Vagina (tissue), 2 donors: ENCODE results near the gene LY6G6C. TPM values are rescaled to one million over a fixed set of nuclear protein-coding genes. Genes with fewer than 3 reads are reported as not detected.

Source experiments
- DNase-seq, 2 donors: peaks; one replicate each; pipeline ENCODE4 v3.0.0-alpha.2; 2017; ENCODE audit errors: extremely low spot score in 2 of 2
- H3K27ac ChIP-seq: fragments of 200-600 bp; sonication (generic); one replicate; pipeline ENCODE4 v1.5.1; 2019
- H3K27me3 ChIP-seq: fragments of 200-600 bp; sonication (generic); one replicate; pipeline ENCODE4 v1.5.1; 2019
- H3K36me3 ChIP-seq, 2 donors: fragments of 200-600 bp; sonication (generic); one replicate each; pipeline ENCODE4 v1.5.1; 2017 to 2019
- H3K4me1 ChIP-seq: fragments of 200-600 bp; sonication (generic); one replicate; pipeline ENCODE4 v1.5.1; 2019
- H3K4me3 ChIP-seq, 2 donors: fragments of 200-600 bp; sonication (generic); 1 replicate in 1 of 2; 2 replicates in 1 of 2; pipeline ENCODE4 v1.5.1; 2016 to 2019
- H3K9me3 ChIP-seq: fragments of 200-600 bp; sonication (generic); one replicate; pipeline ENCODE4 v1.5.1; 2019
- POLR2A ChIP-seq, 2 donors: fragments of 450-650 bp; IDR thresholded peaks; one replicate each; pipeline ENCODE4 v1.6.1; 2017; ENCODE audit warnings: antibody characterized with exemption in 2 of 2, mild to moderate bottlenecking in 2 of 2, moderate library complexity in 2 of 2
- POLR2AphosphoS5 ChIP-seq, 2 donors: sonication (generic); formaldehyde crosslinking; IDR thresholded peaks; one replicate each; pipeline ENCODE4 v1.9.0; 2017; ENCODE audit warnings: antibody characterized with exemption in 2 of 2, mild to moderate bottlenecking in 2 of 2, low read depth in 1 of 2; ENCODE audit not compliant: insufficient read depth in 1 of 2
- intact Hi-C: fragments of 100-400 bp; cut with DNase I; formaldehyde crosslinking; loops from one replicate; pipeline ENCODE4 v1.15.1; 2023
- total RNA-seq: library from RNA; depleted of rRNA; stranded (reverse); fragments of >200 nt; gene quantifications from one replicate; pipeline ENCODE4 v1.2.3, GENCODE V29; 2016
- TF ChIP-seq, protein P1 (sequence below), 3 experiments: fragments of 450-650 bp in 2 of 3; fragments of 200-600 bp in 1 of 3; sonication (generic) in 1 of 3; IDR thresholded peaks; one replicate each; pipeline ENCODE4 v1.5.1; 2017 to 2019; ENCODE audit warnings: antibody characterized with exemption in 3 of 3, mild to moderate bottlenecking in 2 of 3, moderate library complexity in 2 of 3

Gene LY6G6C
- total RNA-seq, 1 donor from 2014 or later, result not detected

- no peaks in the 10 kb centered on the region for H3K27me3 ChIP-seq
- TF ChIP-seq POLR2A (IDR thresholded peaks at IDR 0.05) (peak in 1 of 2 donors; percentile 78), POLR2AphosphoS5 (IDR thresholded peaks at IDR 0.05; ENCODE audit: insufficient read depth in 1 of 2, low read depth in 1 of 2) (peak; percentile 72 to 94)
- TF ChIP-seq, protein P1, sequence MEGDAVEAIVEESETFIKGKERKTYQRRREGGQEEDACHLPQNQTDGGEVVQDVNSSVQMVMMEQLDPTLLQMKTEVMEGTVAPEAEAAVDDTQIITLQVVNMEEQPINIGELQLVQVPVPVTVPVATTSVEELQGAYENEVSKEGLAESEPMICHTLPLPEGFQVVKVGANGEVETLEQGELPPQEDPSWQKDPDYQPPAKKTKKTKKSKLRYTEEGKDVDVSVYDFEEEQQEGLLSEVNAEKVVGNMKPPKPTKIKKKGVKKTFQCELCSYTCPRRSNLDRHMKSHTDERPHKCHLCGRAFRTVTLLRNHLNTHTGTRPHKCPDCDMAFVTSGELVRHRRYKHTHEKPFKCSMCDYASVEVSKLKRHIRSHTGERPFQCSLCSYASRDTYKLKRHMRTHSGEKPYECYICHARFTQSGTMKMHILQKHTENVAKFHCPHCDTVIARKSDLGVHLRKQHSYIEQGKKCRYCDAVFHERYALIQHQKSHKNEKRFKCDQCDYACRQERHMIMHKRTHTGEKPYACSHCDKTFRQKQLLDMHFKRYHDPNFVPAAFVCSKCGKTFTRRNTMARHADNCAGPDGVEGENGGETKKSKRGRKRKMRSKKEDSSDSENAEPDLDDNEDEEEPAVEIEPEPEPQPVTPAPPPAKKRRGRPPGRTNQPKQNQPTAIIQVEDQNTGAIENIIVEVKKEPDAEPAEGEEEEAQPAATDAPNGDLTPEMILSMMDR (IDR thresholded peaks at IDR 0.05), result no peak
- DNase-seq, result no peak
These were observed 8.6 kb upstream of the LY6G6C start for GRCh38 chr6:31729979-31730630.

GRCh38 chr6:31729515-31729978, 8.0 kb upstream of the LY6G6C start:
- H3K4me3 ChIP-seq, result peak overlapping the region; percentile 82 to 94
- H3K27me3 ChIP-seq, result no peaks in the 10 kb centered on the region
- H3K27ac ChIP-seq, result peak overlapping the region; percentile 99
- H3K36me3 ChIP-seq, result peaks cover 3 to 47% of the 10 kb centered on the region in 2 donors
- TF ChIP-seq, protein P1 (IDR thresholded peaks at IDR 0.05), result peak in 1 of 3 experiments; percentile 54
- peak; percentile 72 to 90 for TF ChIP-seq POLR2AphosphoS5 (IDR thresholded peaks at IDR 0.05; ENCODE audit: insufficient read depth in 1 of 2, low read depth in 1 of 2)
- TF ChIP-seq POLR2A (IDR thresholded peaks at IDR 0.05), result peak in 1 of 2 donors; percentile 63
- intact Hi-C loops, result loop anchor here (5.0 kb wide), 1 partner anchor 103 kb away; no protein-coding TSS in a partner anchor
- H3K4me1 ChIP-seq, result peaks cover 53% of the 10 kb centered on the region
- DNase-seq, result peak in 1 of 2 donors; percentile 96
- no peaks in the 10 kb centered on the region for H3K9me3 ChIP-seq

More at GRCh38 chr6:31729979-31730630, 8.6 kb upstream of the LY6G6C start:
- H3K4me1 ChIP-seq, result peaks cover 58% of the 10 kb centered on the region
- H3K27ac ChIP-seq, result peak overlapping the region; percentile 99
- peaks cover 3 to 47% of the 10 kb centered on the region in 2 donors for H3K36me3 ChIP-seq
- intact Hi-C loops, result loop anchor here (5.0 to 10.0 kb wide), 3 partner anchors 45 to 102 kb away; partner anchors contain the start of genes LY6G5C and VARS1
- no peaks in the 10 kb centered on the region for H3K9me3 ChIP-seq
- H3K4me3 ChIP-seq, result peak overlapping the region; percentile 82 to 94

GRCh38 chr6:31728767-31729514, 7.4 kb upstream of the LY6G6C start, which contains the start of gene DDAH2:
TSS of gene DDAH2 (minus strand) at chr6:31729299. CDS start at chr6:31729161, 138 bp downstream.
- intact Hi-C loops, result loop anchor here (5.0 kb wide), 1 partner anchor 103 kb away; no protein-coding TSS in a partner anchor
- Histone ChIP-seq H3K27me3 (no peaks in the 10 kb centered on the region), H3K9me3 (no peaks in the 10 kb centered on the region), H3K27ac (peak within 1 kb of the TSS; percentile 99), H3K4me3 (peak within 1 kb of the TSS; percentile 82 to 94), H3K36me3 (peaks cover 3 to 44% of the 10 kb centered on the region in 2 donors), H3K4me1 (peaks cover 47% of the 10 kb centered on the region)
- TF ChIP-seq POLR2A (IDR thresholded peaks at IDR 0.05) (no peak), POLR2AphosphoS5 (IDR thresholded peaks at IDR 0.05; ENCODE audit: insufficient read depth in 1 of 2, low read depth in 1 of 2) (no peak)
- TF ChIP-seq, protein P1 (IDR thresholded peaks at IDR 0.05), result no peak
- DNase-seq, result no peak

GRCh38 chr6:31727717-31728671, 6.4 kb upstream of the LY6G6C start:
- intact Hi-C loops, result loop anchor here (5.0 kb wide), 1 partner anchor 104 kb away; no protein-coding TSS in a partner anchor
- DNase-seq, result no peak
- Histone ChIP-seq H3K4me1 (peaks cover 39% of the 10 kb centered on the region), H3K9me3 (no peaks in the 10 kb centered on the region), H3K4me3 (peak overlapping the region; percentile 82 to 94), H3K36me3 (peaks cover under 1 to 34% of the 10 kb centered on the region in 2 donors), H3K27me3 (no peaks in the 10 kb centered on the region), H3K27ac (peak overlapping the region; percentile 99)
- TF ChIP-seq POLR2AphosphoS5 (IDR thresholded peaks at IDR 0.05; ENCODE audit: insufficient read depth in 1 of 2, low read depth in 1 of 2) (no peak), POLR2A (IDR thresholded peaks at IDR 0.05) (no peak)
- TF ChIP-seq, protein P1 (IDR thresholded peaks at IDR 0.05), result no peak
